Neuronal stem cell (in vitro differentiated cells): ENCODE results near the gene DEPP1.

Experiments
- DNase-seq: peaks from one replicate; pipeline ENCODE4 v3.0.0-alpha.2; 2013; ENCODE audit warnings: low spot score
- H2AFZ ChIP-seq: one replicate; pipeline ENCODE4 v1.6.1; 2013; ENCODE audit warnings: mild to moderate bottlenecking, low read length, inconsistent platforms
- H2AK5ac ChIP-seq: 2 replicates; pipeline ENCODE4 v1.6.1; 2013; ENCODE audit warnings: low read depth, mild to moderate bottlenecking, inconsistent platforms, low read length, moderate library complexity, mixed read lengths
- H2BK120ac ChIP-seq: 2 replicates; pipeline ENCODE4 v1.6.1; 2013; ENCODE audit warnings: low read depth, mild to moderate bottlenecking, inconsistent platforms, low read length, moderate library complexity, mixed read lengths
- H2BK12ac ChIP-seq: one replicate; pipeline ENCODE4 v1.6.1; 2013; ENCODE audit warnings: low read length, inconsistent platforms
- H2BK15ac ChIP-seq: 2 replicates; pipeline ENCODE4 v1.6.1; 2013; ENCODE audit warnings: mild to moderate bottlenecking, low read length, inconsistent platforms, mixed read lengths
- H2BK5ac ChIP-seq: one replicate; pipeline ENCODE4 v1.6.1; 2013; ENCODE audit warnings: inconsistent platforms, mild to moderate bottlenecking, low read length, moderate library complexity
- H3K14ac ChIP-seq: one replicate; pipeline ENCODE4 v1.6.1; 2013; ENCODE audit warnings: low read length, inconsistent platforms
- H3K18ac ChIP-seq: 2 replicates; pipeline ENCODE4 v1.6.1; 2013; ENCODE audit warnings: low read length, inconsistent platforms
- H3K23ac ChIP-seq: 2 replicates; pipeline ENCODE4 v1.6.1; 2013; ENCODE audit warnings: low read depth, mild to moderate bottlenecking, mixed read lengths, low read length, inconsistent platforms; ENCODE audit not compliant: poor library complexity
- H3K27ac ChIP-seq: replicated peaks from 3 replicates; pipeline ENCODE4 v1.5.1; 2013; ENCODE audit warnings: low read length, inconsistent platforms
- H3K27me3 ChIP-seq, 3 experiments: 2 replicates each; pipeline ENCODE4 v1.6.1; 2013; ENCODE audit warnings: low read length in 3 of 3, mild to moderate bottlenecking in 2 of 3, inconsistent platforms in 1 of 3, low read depth in 1 of 3, mixed read lengths in 1 of 3, moderate library complexity in 1 of 3; ENCODE audit not compliant: control insufficient read depth in 3 of 3, insufficient read depth in 3 of 3
- H3K36me3 ChIP-seq, 2 donors: replicated peaks in 1 of 2; 2 replicates each; pipeline ENCODE4 v1.6.1; 2013; ENCODE audit warnings: low read length in 2 of 2; ENCODE audit not compliant: control insufficient read depth in 2 of 2, insufficient read depth in 2 of 2
- H3K4ac ChIP-seq: 2 replicates; pipeline ENCODE4 v1.6.1; 2013; ENCODE audit warnings: inconsistent platforms, mild to moderate bottlenecking, low read length, moderate library complexity
- H3K4me1 ChIP-seq, 2 donors: 1 replicate in 1 of 2; 2 replicates in 1 of 2; pipeline ENCODE4 v1.6.1; 2013; ENCODE audit warnings: low read length in 2 of 2, low read depth in 1 of 2; ENCODE audit not compliant: control insufficient read depth in 2 of 2, insufficient read depth in 1 of 2
- H3K4me2 ChIP-seq: one replicate; pipeline ENCODE4 v1.6.1; 2013; ENCODE audit warnings: mild to moderate bottlenecking, low read length, inconsistent platforms; ENCODE audit not compliant: insufficient read depth, poor library complexity, severe bottlenecking
- H3K4me3 ChIP-seq, 2 donors: 2 replicates each; pipeline ENCODE4 v1.5.1; 2013; ENCODE audit warnings: low read length in 2 of 2, mild to moderate bottlenecking in 2 of 2, inconsistent platforms in 1 of 2, moderate library complexity in 1 of 2
- H3K79me1 ChIP-seq: one replicate; pipeline ENCODE4 v1.6.1; 2013; ENCODE audit warnings: low read depth, mild to moderate bottlenecking, inconsistent platforms, low read length, moderate library complexity
- H3K9ac ChIP-seq: one replicate; pipeline ENCODE4 v1.6.1; 2013; ENCODE audit warnings: mild to moderate bottlenecking, low read depth, low read length, inconsistent platforms; ENCODE audit not compliant: poor library complexity
- H3K9me3 ChIP-seq, 2 donors: replicated peaks in 1 of 2; 2 replicates each; pipeline versions ENCODE3 to v1.6.1; 2013; ENCODE audit warnings: low read length in 2 of 2, mild to moderate bottlenecking in 2 of 2, inconsistent platforms in 1 of 2, low read depth in 1 of 2, mixed read lengths in 1 of 2, moderate library complexity in 1 of 2; ENCODE audit not compliant: control insufficient read depth in 2 of 2, insufficient read depth in 1 of 2
- H4K8ac ChIP-seq: one replicate; pipeline ENCODE4 v1.6.1; 2013; ENCODE audit warnings: low read depth, mild to moderate bottlenecking, inconsistent platforms, low read length, moderate library complexity
- H4K91ac ChIP-seq: one replicate; pipeline ENCODE4 v1.6.1; 2013; ENCODE audit warnings: low read length, low read depth, mild to moderate bottlenecking, inconsistent platforms; ENCODE audit not compliant: poor library complexity
- WGBS, 2 donors: extraction: QIAGEN DNeasy Blood & Tissue Kit; methylation state at CpG; one replicate each; pipeline ENCODE4 v1.1.7; 2013; ENCODE audit warnings: missing lambda C conversion rate in 2 of 2, mixed read lengths in 1 of 2; ENCODE audit not compliant: insufficient read length in 2 of 2, insufficient replicate concordance in 1 of 2; ENCODE audit errors: extremely low coverage in 2 of 2; 5-methylcytosine and 5-hydroxymethylcytosine counted together

The DEPP1 gene

GRCh38 chr10:44977287-44978212 is 1.1 kb downstream of the DEPP1 start:
- H3K27me3 ChIP-seq = no peaks in the 10 kb centered on the region
- H2BK5ac ChIP-seq = no peak overlapping the region
- WGBS, 2 donors = no CpG with 5 or more reads among the region's 25 CpGs
- no peak for DNase-seq
- no peak overlapping the region for H3K27ac ChIP-seq
- no peak overlapping the region for H2BK15ac ChIP-seq
- H4K91ac ChIP-seq = peak overlapping the region; percentile 38
- peaks cover 32 to 40% of the 10 kb centered on the region in 2 donors for H3K4me1 ChIP-seq
- no peak overlapping the region for H4K8ac ChIP-seq
- no peak overlapping the region for H3K9ac ChIP-seq
- H2AK5ac ChIP-seq = peak overlapping the region; percentile 88
- no peaks in the 10 kb centered on the region for H3K9me3 ChIP-seq
- H3K79me1 ChIP-seq = peaks cover 3% of the 10 kb centered on the region
- no peak overlapping the region for H3K4ac ChIP-seq
- H3K4me3 ChIP-seq = no peak overlapping the region
- H3K18ac ChIP-seq = peak overlapping the region; percentile 85
- H2BK120ac ChIP-seq = peak overlapping the region; percentile 75
- H2AFZ ChIP-seq = no peak overlapping the region
- H2BK12ac ChIP-seq = no peak overlapping the region
- no peak overlapping the region for H3K4me2 ChIP-seq
- H3K14ac ChIP-seq = no peak overlapping the region
- H3K36me3 ChIP-seq = no peaks in the 10 kb centered on the region
- H3K23ac ChIP-seq = no peak overlapping the region

DNA sequence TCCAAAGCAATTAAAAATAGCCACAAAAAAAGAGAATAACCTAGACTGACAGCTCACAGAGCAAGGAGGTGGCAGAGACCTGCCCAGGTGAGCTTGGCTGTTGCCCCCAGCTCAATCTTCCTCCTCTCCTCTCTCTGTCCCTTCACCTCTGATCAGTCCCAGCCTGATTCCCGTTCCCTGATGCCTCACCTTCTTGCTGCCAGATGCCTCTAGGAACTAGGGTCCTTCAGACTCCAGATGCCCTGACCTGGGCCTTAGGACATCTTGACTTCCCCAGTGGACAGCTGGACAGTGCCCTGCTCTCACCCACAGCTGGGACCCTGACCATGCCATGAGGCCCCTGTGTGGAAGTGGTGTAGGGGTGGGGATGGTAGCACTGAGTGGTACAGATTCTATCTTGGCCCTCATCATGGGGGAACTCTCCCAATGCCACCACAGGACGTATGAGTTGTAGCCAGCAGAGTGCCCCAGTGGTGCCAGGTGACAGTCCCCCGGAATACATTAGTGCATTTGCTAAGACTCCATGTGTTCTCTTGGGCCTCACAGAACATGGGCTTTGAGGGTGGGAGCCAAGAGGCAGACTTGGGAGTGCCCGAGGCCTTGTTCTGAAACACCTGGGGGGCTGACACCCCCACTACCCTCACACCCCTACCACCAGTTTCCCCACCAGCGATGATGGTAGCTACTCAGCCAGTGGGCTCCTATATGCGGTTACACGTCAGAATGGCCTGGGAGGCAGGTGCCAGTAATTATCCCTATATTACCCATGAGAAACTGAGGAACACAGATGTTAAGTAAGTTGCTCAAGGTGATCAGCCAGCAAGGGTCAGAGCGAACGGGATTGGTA is 2.0 kb downstream of the DEPP1 start:
- Histone ChIP-seq H3K9me3 (no peaks in the 10 kb centered on the region), H2BK12ac (peak overlapping the region; percentile 4), H4K91ac (no peak overlapping the region), H3K4ac (no peak overlapping the region), H3K4me3 (no peak overlapping the region), H3K9ac (no peak overlapping the region), H3K27me3 (no peaks in the 10 kb centered on the region), H2BK5ac (no peak overlapping the region), H3K18ac (no peak overlapping the region), H3K36me3 (no peaks in the 10 kb centered on the region), H3K23ac (no peak overlapping the region), H3K4me1 (peaks cover 32 to 40% of the 10 kb centered on the region in 2 donors), H3K79me1 (peaks cover 5% of the 10 kb centered on the region), H2AK5ac (peak overlapping the region; percentile 88), H4K8ac (no peak overlapping the region), H2AFZ (no peak overlapping the region), H2BK120ac (no peak overlapping the region), H3K14ac (no peak overlapping the region), H3K27ac (no peak overlapping the region), H2BK15ac (no peak overlapping the region), H3K4me2 (no peak overlapping the region)
- DNase-seq = no peak
- no CpG with 5 or more reads among the region's 9 CpGs for WGBS, 2 donors

DNA sequence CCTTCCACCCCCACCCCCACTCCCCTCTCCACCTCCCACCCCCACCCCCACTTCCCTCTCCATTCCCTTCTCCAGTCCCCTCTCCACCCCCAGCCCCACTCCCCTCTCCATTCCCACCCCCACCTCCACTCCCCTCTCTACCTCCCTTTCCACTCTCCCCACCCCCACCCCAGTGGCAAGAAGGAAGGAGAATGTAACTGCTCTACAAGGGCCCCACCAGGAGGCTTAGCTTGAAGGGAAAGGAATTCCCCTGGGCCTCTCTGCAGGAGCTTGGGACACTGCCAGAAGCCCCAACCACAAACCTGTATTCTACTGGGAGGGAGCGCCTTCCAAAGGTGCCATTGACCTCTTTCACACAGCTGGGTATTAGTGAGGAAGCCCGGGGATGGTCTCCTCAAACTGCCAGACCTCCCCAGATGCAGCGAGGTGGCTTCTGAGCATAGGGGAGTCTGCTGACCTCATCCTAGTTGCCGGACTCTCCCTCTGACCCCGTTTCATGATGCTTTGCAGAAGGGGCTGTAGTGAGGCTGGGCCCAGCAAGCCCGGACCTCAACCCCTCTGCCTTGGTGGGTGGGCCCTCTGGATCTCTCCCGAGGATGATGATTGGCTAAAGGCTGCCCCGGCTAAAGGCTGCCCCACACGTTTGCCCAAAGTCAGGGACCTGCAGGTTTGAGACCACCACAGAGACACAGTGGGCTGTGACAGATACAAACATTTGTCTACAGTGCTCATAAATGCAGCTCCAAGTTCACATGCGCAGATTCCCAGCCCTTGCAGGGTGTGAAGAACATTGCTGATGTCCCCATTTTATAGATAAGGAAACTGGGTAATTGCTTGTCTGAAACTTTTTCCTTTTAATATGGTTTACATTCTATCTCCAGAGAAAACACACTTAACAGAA is 2.9 kb downstream of the DEPP1 start:
- H3K79me1 ChIP-seq = peaks cover 5% of the 10 kb centered on the region
- H3K4me3 ChIP-seq = no peak overlapping the region
- H2BK5ac ChIP-seq = no peak overlapping the region
- H3K18ac ChIP-seq = peak overlapping the region; percentile 52
- H2AK5ac ChIP-seq = peak overlapping the region; percentile 25
- no peaks in the 10 kb centered on the region for H3K36me3 ChIP-seq
- peaks cover 32 to 40% of the 10 kb centered on the region in 2 donors for H3K4me1 ChIP-seq
- H3K9me3 ChIP-seq = no peaks in the 10 kb centered on the region
- no peak overlapping the region for H2AFZ ChIP-seq
- no peak overlapping the region for H3K27ac ChIP-seq
- peak overlapping the region; percentile 67 for H2BK15ac ChIP-seq
- no peak overlapping the region for H3K4ac ChIP-seq
- no CpG with 5 or more reads among the region's 10 CpGs for WGBS, 2 donors
- H3K4me2 ChIP-seq = peak overlapping the region; percentile 23
- H4K91ac ChIP-seq = no peak overlapping the region
- no peak for DNase-seq
- H2BK12ac ChIP-seq = peak overlapping the region; percentile 82
- no peak overlapping the region for H3K14ac ChIP-seq
- no peaks in the 10 kb centered on the region for H3K27me3 ChIP-seq
- no peak overlapping the region for H2BK120ac ChIP-seq
- no peak overlapping the region for H4K8ac ChIP-seq
- H3K23ac ChIP-seq = no peak overlapping the region
- no peak overlapping the region for H3K9ac ChIP-seq
